ENCODE measurements around the gene CACNA2D3.

GRCh38 chr3:54165865-54166264 lies 43.5 kb downstream of the CACNA2D3 start:
- no peak for TF ChIP-seq SMC3 (IDR thresholded peaks at IDR 0.05)
- no peak for TF ChIP-seq REST (IDR thresholded peaks at IDR 0.05)
- TF ChIP-seq ZC3H11A (IDR thresholded peaks at IDR 0.05): no peak
- no peak for TF ChIP-seq POLR2A (IDR thresholded peaks at IDR 0.05; ENCODE audit: low read length)
- TF ChIP-seq EHF (CRISPR knock-in tag; IDR thresholded peaks at IDR 0.05): no peak
- no peak for TF ChIP-seq CTCF (IDR thresholded peaks at IDR 0.05)
- no peak for TF ChIP-seq EP300 (IDR thresholded peaks at IDR 0.05)
- TF ChIP-seq HDAC2 (IDR thresholded peaks at IDR 0.05): no peak
- TF ChIP-seq USF2 (IDR thresholded peaks at IDR 0.05): no peak
- TF ChIP-seq CEBPB (IDR thresholded peaks at IDR 0.05): no peak
- no peak for TF ChIP-seq TP53 (CRISPR knock-in tag; IDR thresholded peaks at IDR 0.05)

All from A549 (cell line).